WTC11 (cell line): Measurements from ENCODE around the gene NRXN3. TPM values are rescaled to one million over a fixed set of nuclear protein-coding genes. Genes with fewer than 3 reads are reported as not detected.

ENCODE experiments used
- ATAC-seq: fragments of 200-7000 bp; cut with Tn5 transposase; 2 replicates; pipeline ENCODE4 v1.10.0; 2021; ENCODE audit warnings: mild to moderate bottlenecking, moderate library complexity
- CTCF ChIA-PET: fragments of 300-600 bp; sonication (Branson Sonifier 250); formaldehyde crosslinking; loops from one replicate; lab custom pipeline; 2021; ENCODE audit warnings: antibody characterized with exemption; lab: Charles Lee
- POLR2A ChIA-PET: fragments of 350-600 bp; sonication (Branson Sonifier 250); formaldehyde crosslinking; loops from one replicate; lab custom pipeline; 2021; ENCODE audit warnings: antibody characterized with exemption; lab: Charles Lee
- DNase-seq: peaks from one replicate; pipeline ENCODE4 v3.0.0; 2021; ENCODE audit warnings: low spot score
- H3K27ac Mint-ChIP-seq: 2 replicates; pipeline ENCODE4 v1.8.0; 2021; ENCODE audit warnings: mixed read lengths
- H3K27me3 Mint-ChIP-seq: 2 replicates; pipeline ENCODE4 v1.8.0; 2021; ENCODE audit warnings: low read depth, mild to moderate bottlenecking, moderate library complexity, mixed read lengths
- H3K36me3 Mint-ChIP-seq: 2 replicates; pipeline ENCODE4 v1.8.0; 2021; ENCODE audit warnings: mixed read lengths
- H3K4me1 Mint-ChIP-seq: 2 replicates; pipeline ENCODE4 v1.8.0; 2022; ENCODE audit warnings: mixed read lengths
- H3K4me3 Mint-ChIP-seq: 2 replicates; pipeline ENCODE4 v1.8.0; 2021; ENCODE audit warnings: mild to moderate bottlenecking, moderate library complexity, mixed read lengths
- H3K9me3 Mint-ChIP-seq: 2 replicates; pipeline ENCODE4 v1.8.0; 2021; ENCODE audit warnings: mixed read lengths
- AR ChIP-seq: fragments of 250-450 bp; sonication (Bioruptor Pico); IDR thresholded peaks from 2 replicates; pipeline ENCODE4 v1.9.0; 2021; ENCODE audit warnings: mild to moderate bottlenecking
- ATF1 ChIP-seq: sonication (generic); formaldehyde crosslinking; IDR thresholded peaks from 2 replicates; pipeline ENCODE4 v1.8.1; 2023; ENCODE audit warnings: mild to moderate bottlenecking, moderate library complexity, missing genetic modification reagents
- E2F1 ChIP-seq: sonication (generic); formaldehyde crosslinking; IDR thresholded peaks from 2 replicates; pipeline ENCODE4 v1.8.0; 2022; ENCODE audit warnings: mild to moderate bottlenecking, missing genetic modification reagents
- IRF1 ChIP-seq: sonication (generic); formaldehyde crosslinking; IDR thresholded peaks from 2 replicates; pipeline ENCODE4 v1.8.0; 2023; ENCODE audit warnings: missing genetic modification reagents
- NFE2L1 ChIP-seq: sonication (generic); formaldehyde crosslinking; IDR thresholded peaks from 2 replicates; pipeline ENCODE4 v1.8.1; 2023; ENCODE audit warnings: missing genetic modification reagents
- RELA ChIP-seq: sonication (generic); formaldehyde crosslinking; IDR thresholded peaks from 2 replicates; pipeline ENCODE4 v1.8.1; 2022; ENCODE audit warnings: missing genetic modification reagents, mild to moderate bottlenecking, borderline replicate concordance
- TP53 ChIP-seq: sonication (generic); formaldehyde crosslinking; IDR thresholded peaks from 2 replicates; pipeline ENCODE4 v1.8.1; 2023; ENCODE audit warnings: mild to moderate bottlenecking, missing genetic modification reagents
- ZBTB43 ChIP-seq: sonication (generic); formaldehyde crosslinking; IDR thresholded peaks from 2 replicates; pipeline ENCODE4 v1.8.1; 2023; ENCODE audit warnings: mild to moderate bottlenecking, missing genetic modification reagents
- ZNF121 ChIP-seq: sonication (generic); formaldehyde crosslinking; IDR thresholded peaks from 2 replicates; pipeline ENCODE4 v1.8.0; 2023; ENCODE audit warnings: missing genetic modification reagents
- ZNF232 ChIP-seq: sonication (generic); formaldehyde crosslinking; IDR thresholded peaks from 2 replicates; pipeline ENCODE4 v1.8.0; 2022; ENCODE audit warnings: mild to moderate bottlenecking, missing genetic modification reagents
- ZNF263 ChIP-seq: sonication (generic); formaldehyde crosslinking; IDR thresholded peaks from 2 replicates; pipeline ENCODE4 v1.8.1; 2022; ENCODE audit warnings: low read depth, mild to moderate bottlenecking, moderate library complexity, missing genetic modification reagents
- total RNA-seq: library from RNA; stranded (reverse); gene quantifications from 3 replicates; pipeline ENCODE4 v1.2.3, GENCODE V29; 2021
- TF ChIP-seq, protein P1 (sequence below): sonication (generic); formaldehyde crosslinking; IDR thresholded peaks from 2 replicates; pipeline ENCODE4 v1.8.1; 2022; ENCODE audit warnings: mild to moderate bottlenecking, missing genetic modification reagents, moderate library complexity, borderline replicate concordance
- TF ChIP-seq, protein P2 (sequence below): sonication (generic); formaldehyde crosslinking; IDR thresholded peaks from 2 replicates; pipeline ENCODE4 v1.8.1; 2022; ENCODE audit warnings: missing genetic modification reagents, borderline replicate concordance
- TF ChIP-seq, protein P3 (sequence below): sonication (generic); formaldehyde crosslinking; conservative IDR thresholded peaks from 2 replicates; pipeline ENCODE4 v1.8.1; 2023; ENCODE audit warnings: mild to moderate bottlenecking, low read depth, missing genetic modification reagents, moderate library complexity
- TF ChIP-seq, protein P4 (sequence below): sonication (generic); formaldehyde crosslinking; IDR thresholded peaks from 2 replicates; pipeline ENCODE4 v1.8.0; 2023; ENCODE audit warnings: missing genetic modification reagents, mild to moderate bottlenecking, borderline replicate concordance

The NRXN3 gene
- total RNA-seq, 1 experiment from 2014 or later = 3.0 TPM

- Mint-ChIP-seq H3K36me3 (0 out of 2 replicates have a peak, but pooled peaks cover 2% of the 10 kb centered on the region), H3K27ac (no peak overlapping the region), H3K4me1 (peaks cover 15% of the 10 kb centered on the region), H3K27me3 (no peaks in the 10 kb centered on the region), H3K4me3 (no peak overlapping the region), H3K9me3 (peaks cover 9% of the 10 kb centered on the region)
- CTCF ChIA-PET = interaction anchor here (0.8 to 2.1 kb wide), 5 partner anchors 12 to 280 kb away, joined by 3 to 12 read pairs (median 3); no protein-coding TSS in a partner anchor
- TF ChIP-seq, protein P1, sequence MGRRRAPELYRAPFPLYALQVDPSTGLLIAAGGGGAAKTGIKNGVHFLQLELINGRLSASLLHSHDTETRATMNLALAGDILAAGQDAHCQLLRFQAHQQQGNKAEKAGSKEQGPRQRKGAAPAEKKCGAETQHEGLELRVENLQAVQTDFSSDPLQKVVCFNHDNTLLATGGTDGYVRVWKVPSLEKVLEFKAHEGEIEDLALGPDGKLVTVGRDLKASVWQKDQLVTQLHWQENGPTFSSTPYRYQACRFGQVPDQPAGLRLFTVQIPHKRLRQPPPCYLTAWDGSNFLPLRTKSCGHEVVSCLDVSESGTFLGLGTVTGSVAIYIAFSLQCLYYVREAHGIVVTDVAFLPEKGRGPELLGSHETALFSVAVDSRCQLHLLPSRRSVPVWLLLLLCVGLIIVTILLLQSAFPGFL = no peak
- peak; percentile 88 for TF ChIP-seq ZNF121 (CRISPR knock-in tag)
- POLR2A ChIA-PET = no interaction called here
- DNase-seq = no peak
- ATAC-seq = peak; percentile 78
Measured at GRCh38 chr14:78286210-78286609, 116.0 kb downstream of the NRXN3 start.

DNA sequence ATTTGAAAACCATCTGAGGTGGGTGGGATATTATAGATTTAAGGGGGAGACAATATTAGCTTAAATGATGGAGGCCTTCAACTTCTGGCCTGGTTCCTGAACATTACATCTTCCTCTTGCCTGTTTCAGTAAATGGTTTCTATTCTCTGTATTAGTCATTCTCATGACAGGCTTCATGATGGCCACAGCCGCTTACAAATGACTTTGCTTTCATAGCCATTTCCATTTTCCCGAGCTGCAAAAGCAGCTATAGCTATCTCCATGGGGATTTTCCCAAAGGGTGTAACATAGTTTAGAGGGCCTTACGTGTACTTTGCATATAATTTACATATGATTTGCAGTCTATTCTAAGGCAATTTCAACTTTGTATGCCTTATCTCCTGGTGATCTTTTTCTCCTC, 121.8 kb downstream of the NRXN3 start:
- ATAC-seq (no peak), DNase-seq (no peak)
- Mint-ChIP-seq H3K4me3 (no peak overlapping the region), H3K9me3 (no peaks in the 10 kb centered on the region), H3K27ac (no peak overlapping the region), H3K4me1 (peaks cover 28% of the 10 kb centered on the region), H3K27me3 (no peaks in the 10 kb centered on the region), H3K36me3 (no peaks in the 10 kb centered on the region)
- ChIA-PET CTCF (interaction anchor here (1.0 kb wide), 1 partner anchor 18 kb away, joined by 3 read pairs; no protein-coding TSS in a partner anchor), POLR2A (no interaction called here)
- TF ChIP-seq, protein P2, sequence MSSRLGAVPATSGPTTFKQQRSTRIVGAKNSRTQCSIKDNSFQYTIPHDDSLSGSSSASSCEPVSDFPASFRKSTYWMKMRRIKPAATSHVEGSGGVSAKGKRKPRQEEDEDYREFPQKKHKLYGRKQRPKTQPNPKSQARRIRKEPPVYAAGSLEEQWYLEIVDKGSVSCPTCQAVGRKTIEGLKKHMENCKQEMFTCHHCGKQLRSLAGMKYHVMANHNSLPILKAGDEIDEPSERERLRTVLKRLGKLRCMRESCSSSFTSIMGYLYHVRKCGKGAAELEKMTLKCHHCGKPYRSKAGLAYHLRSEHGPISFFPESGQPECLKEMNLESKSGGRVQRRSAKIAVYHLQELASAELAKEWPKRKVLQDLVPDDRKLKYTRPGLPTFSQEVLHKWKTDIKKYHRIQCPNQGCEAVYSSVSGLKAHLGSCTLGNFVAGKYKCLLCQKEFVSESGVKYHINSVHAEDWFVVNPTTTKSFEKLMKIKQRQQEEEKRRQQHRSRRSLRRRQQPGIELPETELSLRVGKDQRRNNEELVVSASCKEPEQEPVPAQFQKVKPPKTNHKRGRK (CRISPR knock-in tag) = no peak
- TF ChIP-seq NFE2L1 (CRISPR knock-in tag) (no peak), ATF1 (CRISPR knock-in tag) (no peak), E2F1 (CRISPR knock-in tag) (no peak), ZNF263 (CRISPR knock-in tag) (no peak), AR (CRISPR knock-in tag) (no peak), IRF1 (CRISPR knock-in tag) (no peak), ZBTB43 (CRISPR knock-in tag) (no peak), TP53 (CRISPR knock-in tag) (no peak), ZNF232 (CRISPR knock-in tag) (no peak), RELA (no peak)
- TF ChIP-seq, protein P3, sequence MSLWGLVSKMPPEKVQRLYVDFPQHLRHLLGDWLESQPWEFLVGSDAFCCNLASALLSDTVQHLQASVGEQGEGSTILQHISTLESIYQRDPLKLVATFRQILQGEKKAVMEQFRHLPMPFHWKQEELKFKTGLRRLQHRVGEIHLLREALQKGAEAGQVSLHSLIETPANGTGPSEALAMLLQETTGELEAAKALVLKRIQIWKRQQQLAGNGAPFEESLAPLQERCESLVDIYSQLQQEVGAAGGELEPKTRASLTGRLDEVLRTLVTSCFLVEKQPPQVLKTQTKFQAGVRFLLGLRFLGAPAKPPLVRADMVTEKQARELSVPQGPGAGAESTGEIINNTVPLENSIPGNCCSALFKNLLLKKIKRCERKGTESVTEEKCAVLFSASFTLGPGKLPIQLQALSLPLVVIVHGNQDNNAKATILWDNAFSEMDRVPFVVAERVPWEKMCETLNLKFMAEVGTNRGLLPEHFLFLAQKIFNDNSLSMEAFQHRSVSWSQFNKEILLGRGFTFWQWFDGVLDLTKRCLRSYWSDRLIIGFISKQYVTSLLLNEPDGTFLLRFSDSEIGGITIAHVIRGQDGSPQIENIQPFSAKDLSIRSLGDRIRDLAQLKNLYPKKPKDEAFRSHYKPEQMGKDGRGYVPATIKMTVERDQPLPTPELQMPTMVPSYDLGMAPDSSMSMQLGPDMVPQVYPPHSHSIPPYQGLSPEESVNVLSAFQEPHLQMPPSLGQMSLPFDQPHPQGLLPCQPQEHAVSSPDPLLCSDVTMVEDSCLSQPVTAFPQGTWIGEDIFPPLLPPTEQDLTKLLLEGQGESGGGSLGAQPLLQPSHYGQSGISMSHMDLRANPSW (CRISPR knock-in tag) = no peak
- TF ChIP-seq, protein P4, sequence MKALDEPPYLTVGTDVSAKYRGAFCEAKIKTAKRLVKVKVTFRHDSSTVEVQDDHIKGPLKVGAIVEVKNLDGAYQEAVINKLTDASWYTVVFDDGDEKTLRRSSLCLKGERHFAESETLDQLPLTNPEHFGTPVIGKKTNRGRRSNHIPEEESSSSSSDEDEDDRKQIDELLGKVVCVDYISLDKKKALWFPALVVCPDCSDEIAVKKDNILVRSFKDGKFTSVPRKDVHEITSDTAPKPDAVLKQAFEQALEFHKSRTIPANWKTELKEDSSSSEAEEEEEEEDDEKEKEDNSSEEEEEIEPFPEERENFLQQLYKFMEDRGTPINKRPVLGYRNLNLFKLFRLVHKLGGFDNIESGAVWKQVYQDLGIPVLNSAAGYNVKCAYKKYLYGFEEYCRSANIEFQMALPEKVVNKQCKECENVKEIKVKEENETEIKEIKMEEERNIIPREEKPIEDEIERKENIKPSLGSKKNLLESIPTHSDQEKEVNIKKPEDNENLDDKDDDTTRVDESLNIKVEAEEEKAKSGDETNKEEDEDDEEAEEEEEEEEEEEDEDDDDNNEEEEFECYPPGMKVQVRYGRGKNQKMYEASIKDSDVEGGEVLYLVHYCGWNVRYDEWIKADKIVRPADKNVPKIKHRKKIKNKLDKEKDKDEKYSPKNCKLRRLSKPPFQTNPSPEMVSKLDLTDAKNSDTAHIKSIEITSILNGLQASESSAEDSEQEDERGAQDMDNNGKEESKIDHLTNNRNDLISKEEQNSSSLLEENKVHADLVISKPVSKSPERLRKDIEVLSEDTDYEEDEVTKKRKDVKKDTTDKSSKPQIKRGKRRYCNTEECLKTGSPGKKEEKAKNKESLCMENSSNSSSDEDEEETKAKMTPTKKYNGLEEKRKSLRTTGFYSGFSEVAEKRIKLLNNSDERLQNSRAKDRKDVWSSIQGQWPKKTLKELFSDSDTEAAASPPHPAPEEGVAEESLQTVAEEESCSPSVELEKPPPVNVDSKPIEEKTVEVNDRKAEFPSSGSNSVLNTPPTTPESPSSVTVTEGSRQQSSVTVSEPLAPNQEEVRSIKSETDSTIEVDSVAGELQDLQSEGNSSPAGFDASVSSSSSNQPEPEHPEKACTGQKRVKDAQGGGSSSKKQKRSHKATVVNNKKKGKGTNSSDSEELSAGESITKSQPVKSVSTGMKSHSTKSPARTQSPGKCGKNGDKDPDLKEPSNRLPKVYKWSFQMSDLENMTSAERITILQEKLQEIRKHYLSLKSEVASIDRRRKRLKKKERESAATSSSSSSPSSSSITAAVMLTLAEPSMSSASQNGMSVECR (CRISPR knock-in tag) = no peak
